HG02938 (cell line): ENCODE measurements around the gene LRRC25.
A peak's percentile ranks its signal among the peaks of the same experiment; 100 is the strongest.
"Not testable (repeated sequence)": the region's sequence is repeated elsewhere in the genome, so short reads cannot be mapped to it uniquely, and the experiment has no call there.

ENCODE experiments used
- ATAC-seq: cut with Tn5 transposase; IDR thresholded peaks from one replicate; pipeline ENCODE4 v1.9.1; 2021; ENCODE audit warnings: mild to moderate bottlenecking, moderate library complexity; ENCODE audit not compliant: unreplicated experiment

Gene LRRC25

GRCh38 chr19:18405754-18406153, 8.3 kb upstream of the LRRC25 start:
- not testable (repeated sequence) for ATAC-seq

- ATAC-seq = not testable (repeated sequence)
Measured at GRCh38 chr19:18402455-18403248, 5.2 kb upstream of the LRRC25 start.

GRCh38 chr19:18401580-18402112, 4.2 kb upstream of the LRRC25 start:
- ATAC-seq = no peak

GRCh38 chr19:18399008-18399407, 1.6 kb upstream of the LRRC25 start:
- no peak for ATAC-seq

GRCh38 chr19:18396471-18397241, 766 bp downstream of the LRRC25 start:
- ATAC-seq = no peak

- ATAC-seq = no peak
Measured at GRCh38 chr19:18393836-18394235, 3.6 kb downstream of the LRRC25 start.

GRCh38 chr19:18392926-18393325, 4.5 kb downstream of the LRRC25 start:
- no peak for ATAC-seq

- ATAC-seq = no peak
Measured at GRCh38 chr19:18392417-18392816, 5.0 kb downstream of the LRRC25 start.

- ATAC-seq = no peak
Measured at GRCh38 chr19:18391509-18392075, 5.8 kb downstream of the LRRC25 start.

- ATAC-seq = no peak
Measured at GRCh38 chr19:18390065-18390907, 7.1 kb downstream of the LRRC25 start.

- ATAC-seq = no peak
Measured at GRCh38 chr19:18389726-18390064, 7.7 kb downstream of the LRRC25 start.

GRCh38 chr19:18388960-18389725, 8.3 kb downstream of the LRRC25 start:
- ATAC-seq = no peak

GRCh38 chr19:18388100-18388959, 9.1 kb downstream of the LRRC25 start:
- ATAC-seq = peak; percentile 81

- ATAC-seq = no peak
Measured at GRCh38 chr19:18386543-18387271, 10.7 kb downstream of the LRRC25 start.

GRCh38 chr19:18385675-18386542, 11.5 kb downstream of the LRRC25 start, which contains the start of gene GDF15:
Gene GDF15 (plus strand): TSS chr19:18386158. CDS start chr19:18386190, 32 bp downstream.
- ATAC-seq = no peak

- ATAC-seq = no peak
Measured at GRCh38 chr19:18385359-18385674, 12.1 kb downstream of the LRRC25 start.

- no peak for ATAC-seq
Measured at GRCh38 chr19:18384775-18385174, 12.6 kb downstream of the LRRC25 start.
